Measurements from ENCODE around the gene B3GAT1.

Gene B3GAT1

DNA sequence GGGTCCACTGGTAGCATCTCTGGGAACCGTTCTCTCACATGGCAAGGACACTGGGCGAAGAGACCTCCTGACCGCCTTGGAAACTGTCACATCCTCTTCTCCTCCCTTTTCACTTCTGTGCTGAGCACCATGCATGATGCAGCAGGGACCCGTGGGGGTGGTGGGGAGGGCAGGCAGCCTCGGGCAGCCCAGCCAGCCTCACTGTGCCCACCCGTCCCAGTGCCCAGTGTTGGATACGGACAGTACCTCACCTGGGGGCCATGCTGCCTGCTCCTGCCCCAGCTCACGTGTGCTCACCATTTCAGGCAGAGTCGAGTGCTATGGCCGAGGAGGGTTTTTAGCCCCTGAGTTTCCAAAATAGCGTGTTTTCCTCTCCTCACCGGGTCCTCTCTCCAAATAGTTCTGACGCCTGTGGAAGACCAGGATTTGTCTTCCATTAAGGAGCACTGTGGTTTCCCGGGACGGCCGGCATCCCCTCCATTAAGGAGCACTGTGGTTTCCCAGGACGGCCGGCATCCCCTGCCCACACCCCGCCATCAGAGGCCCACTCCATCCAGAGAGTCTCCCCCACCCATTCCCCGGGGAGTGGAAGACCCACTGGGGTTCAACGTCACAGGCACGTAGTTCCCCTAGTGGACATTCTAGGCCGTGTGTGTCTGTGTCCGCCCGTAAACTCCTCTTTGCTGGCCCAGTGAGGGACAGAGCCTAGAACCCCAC, 22.4 kb downstream of the B3GAT1 start:
- H3K27me3 ChIP-seq (ENCODE audit: control insufficient read depth, low read length) = no peaks in the 10 kb centered on the region
- H3K36me3 ChIP-seq (ENCODE audit: control insufficient read depth, low read length) = no peaks in the 10 kb centered on the region
- no peaks in the 10 kb centered on the region for H3K9me3 ChIP-seq (ENCODE audit: control insufficient read depth, insufficient read depth, low read length)
- no peak overlapping the region for H3K4me2 ChIP-seq (ENCODE audit: low read length)
- no peaks in the 10 kb centered on the region for H4K20me1 ChIP-seq (ENCODE audit: control insufficient read depth, insufficient read depth, low read depth, low read length)
- H3F3A ChIP-seq (ENCODE audit: control insufficient read depth, insufficient read depth) = no peaks in the 10 kb centered on the region
- no peak overlapping the region for H3K27ac ChIP-seq (ENCODE audit: low read depth, low read length)
- H3K79me2 ChIP-seq (ENCODE audit: control insufficient read depth, low read length) = no peaks in the 10 kb centered on the region
- H3K4me3 ChIP-seq (ENCODE audit: low read length) = no peak overlapping the region
- H3K9me2 ChIP-seq (replicated peaks; ENCODE audit: control insufficient read depth, low read length) = no peaks in the 10 kb centered on the region
- H3K4me1 ChIP-seq (ENCODE audit: control insufficient read depth, low read length) = no peaks in the 10 kb centered on the region
- TF ChIP-seq CTCF (IDR thresholded peaks at IDR 0.05; ENCODE audit: low read depth, low read length, poor library complexity, severe bottlenecking) = no peak
- TF ChIP-seq EZH2phosphoT487 (IDR thresholded peaks at IDR 0.05; ENCODE audit: borderline replicate concordance, low read length) = no peak

DNA sequence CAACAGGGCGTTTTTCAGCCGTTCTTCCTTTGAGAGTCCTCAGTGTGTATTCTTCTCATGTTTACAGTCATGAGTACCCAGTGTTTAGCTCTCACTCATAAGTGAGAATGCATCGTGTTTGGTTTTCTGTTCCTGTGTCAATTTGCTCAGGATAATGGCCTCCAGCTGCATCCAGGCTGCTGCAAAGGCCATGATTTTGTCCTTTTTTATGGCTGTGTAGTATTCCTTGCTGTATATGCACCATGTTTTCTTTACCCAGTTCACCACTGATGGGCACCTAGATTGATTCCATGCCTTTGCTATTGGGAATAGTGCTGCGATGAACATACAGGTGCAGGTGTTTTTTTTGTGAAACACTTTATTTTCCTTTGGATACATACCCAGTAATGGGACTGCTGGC, 23.5 kb downstream of the B3GAT1 start:
- Histone ChIP-seq H3K4me3 (ENCODE audit: low read length) (no peak overlapping the region), H3K9me3 (ENCODE audit: control insufficient read depth, insufficient read depth, low read length) (no peaks in the 10 kb centered on the region), H3K4me1 (ENCODE audit: control insufficient read depth, low read length) (no peaks in the 10 kb centered on the region), H3K79me2 (ENCODE audit: control insufficient read depth, low read length) (no peaks in the 10 kb centered on the region), H4K20me1 (ENCODE audit: control insufficient read depth, insufficient read depth, low read depth, low read length) (no peaks in the 10 kb centered on the region), H3K27ac (ENCODE audit: low read depth, low read length) (no peak overlapping the region), H3K9me2 (replicated peaks; ENCODE audit: control insufficient read depth, low read length) (no peaks in the 10 kb centered on the region), H3K4me2 (ENCODE audit: low read length) (no peak overlapping the region), H3F3A (ENCODE audit: control insufficient read depth, insufficient read depth) (no peaks in the 10 kb centered on the region), H3K27me3 (ENCODE audit: control insufficient read depth, low read length) (no peaks in the 10 kb centered on the region), H3K36me3 (ENCODE audit: control insufficient read depth, low read length) (no peaks in the 10 kb centered on the region)
- no peak for TF ChIP-seq EZH2phosphoT487 (IDR thresholded peaks at IDR 0.05; ENCODE audit: borderline replicate concordance, low read length)
- no peak for TF ChIP-seq CTCF (IDR thresholded peaks at IDR 0.05; ENCODE audit: low read depth, low read length, poor library complexity, severe bottlenecking)

GRCh38 chr11:134387501-134387900, 24.5 kb downstream of the B3GAT1 start:
- Histone ChIP-seq H3K27ac (ENCODE audit: low read depth, low read length) (no peak overlapping the region), H3K4me3 (ENCODE audit: low read length) (no peak overlapping the region), H3K79me2 (ENCODE audit: control insufficient read depth, low read length) (no peaks in the 10 kb centered on the region), H3K4me2 (ENCODE audit: low read length) (no peak overlapping the region), H3K9me3 (ENCODE audit: control insufficient read depth, insufficient read depth, low read length) (no peaks in the 10 kb centered on the region), H3K4me1 (ENCODE audit: control insufficient read depth, low read length) (no peaks in the 10 kb centered on the region), H3K9me2 (replicated peaks; ENCODE audit: control insufficient read depth, low read length) (no peaks in the 10 kb centered on the region), H3F3A (ENCODE audit: control insufficient read depth, insufficient read depth) (no peaks in the 10 kb centered on the region), H3K27me3 (ENCODE audit: control insufficient read depth, low read length) (no peaks in the 10 kb centered on the region), H4K20me1 (ENCODE audit: control insufficient read depth, insufficient read depth, low read depth, low read length) (no peaks in the 10 kb centered on the region), H3K36me3 (ENCODE audit: control insufficient read depth, low read length) (no peaks in the 10 kb centered on the region)
- TF ChIP-seq CTCF (IDR thresholded peaks at IDR 0.05; ENCODE audit: low read depth, low read length, poor library complexity, severe bottlenecking) (no peak), EZH2phosphoT487 (IDR thresholded peaks at IDR 0.05; ENCODE audit: borderline replicate concordance, low read length) (no peak)

All from DOHH2 (cell line).